ENCODE data around the gene TSSC4. TPM values are rescaled to one million over a fixed set of nuclear protein-coding genes. Genes with fewer than 3 reads are reported as not detected.

Gene TSSC4
- polyA plus RNA-seq, 12 donors: 15.1 to 29.2 (median 17.7) TPM; not detected in 1

DNA sequence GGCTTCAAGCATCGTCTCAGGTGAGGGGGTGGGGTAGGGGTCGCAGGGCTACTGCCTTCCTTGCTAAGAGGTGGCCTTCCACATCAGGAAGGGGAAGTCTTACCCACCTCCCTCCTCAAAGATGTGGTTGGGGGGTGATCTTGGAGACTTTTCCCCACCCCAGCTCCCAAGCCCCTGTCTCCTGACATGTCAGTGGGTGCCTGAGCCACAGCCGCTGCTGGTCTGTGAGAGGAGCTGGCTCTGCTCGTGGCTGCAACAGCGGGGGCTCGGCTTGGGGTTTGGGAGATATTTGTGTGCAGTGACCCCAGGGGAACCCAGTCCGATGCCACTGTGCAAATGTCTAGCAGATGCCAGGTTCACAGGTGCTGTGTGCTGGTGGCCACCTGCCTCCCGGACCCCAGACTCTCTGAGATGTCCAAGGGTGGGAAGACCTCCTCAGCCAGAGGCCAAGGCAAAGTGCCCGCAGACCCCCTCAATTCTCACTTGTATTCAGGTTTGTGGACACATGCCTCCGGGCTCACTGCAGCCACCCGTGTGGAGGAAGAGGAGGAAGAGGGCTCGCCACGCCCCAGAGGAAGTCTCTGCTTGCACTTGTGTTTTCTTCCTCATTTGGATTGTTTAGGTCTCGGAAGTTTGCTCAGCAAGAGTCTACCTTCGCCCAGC lies 46.2 kb downstream of the TSSC4 start:
- DNase-seq: no peak

DNA sequence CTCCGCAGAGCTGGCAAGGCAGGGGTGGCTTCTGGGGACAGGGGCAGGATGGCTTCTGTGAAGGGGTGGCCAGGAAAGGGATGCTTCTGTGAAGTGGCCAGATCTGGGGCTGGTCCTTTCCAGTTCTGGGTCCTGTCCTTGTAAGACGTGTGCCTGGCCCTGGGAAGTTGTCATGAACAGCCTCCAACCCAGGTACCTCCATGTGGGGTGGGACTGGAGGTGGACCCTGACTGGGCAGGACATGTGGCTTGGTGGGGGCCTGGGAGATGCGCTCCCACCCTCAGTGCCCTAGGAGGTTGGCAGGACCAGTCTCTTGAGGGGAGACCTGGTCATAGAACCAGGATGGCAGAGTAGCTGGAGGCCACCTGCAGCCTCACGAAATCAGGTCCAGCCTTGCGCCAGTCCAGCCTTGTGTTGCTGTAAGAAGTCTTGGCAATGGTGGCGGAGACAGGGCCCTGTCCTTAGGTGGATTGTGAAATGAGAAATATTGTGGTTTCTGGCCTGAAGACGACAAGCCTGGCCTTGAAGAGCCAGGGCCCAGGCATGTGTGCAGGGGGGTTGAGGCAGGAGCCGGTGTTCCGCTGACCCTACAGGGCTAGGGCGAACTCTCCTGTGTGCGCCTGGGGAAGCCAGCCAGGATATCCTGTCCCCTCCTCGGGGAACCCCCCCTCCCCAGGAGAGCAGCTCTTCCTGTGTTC lies 46.9 kb downstream of the TSSC4 start:
- no peak for DNase-seq

DNA sequence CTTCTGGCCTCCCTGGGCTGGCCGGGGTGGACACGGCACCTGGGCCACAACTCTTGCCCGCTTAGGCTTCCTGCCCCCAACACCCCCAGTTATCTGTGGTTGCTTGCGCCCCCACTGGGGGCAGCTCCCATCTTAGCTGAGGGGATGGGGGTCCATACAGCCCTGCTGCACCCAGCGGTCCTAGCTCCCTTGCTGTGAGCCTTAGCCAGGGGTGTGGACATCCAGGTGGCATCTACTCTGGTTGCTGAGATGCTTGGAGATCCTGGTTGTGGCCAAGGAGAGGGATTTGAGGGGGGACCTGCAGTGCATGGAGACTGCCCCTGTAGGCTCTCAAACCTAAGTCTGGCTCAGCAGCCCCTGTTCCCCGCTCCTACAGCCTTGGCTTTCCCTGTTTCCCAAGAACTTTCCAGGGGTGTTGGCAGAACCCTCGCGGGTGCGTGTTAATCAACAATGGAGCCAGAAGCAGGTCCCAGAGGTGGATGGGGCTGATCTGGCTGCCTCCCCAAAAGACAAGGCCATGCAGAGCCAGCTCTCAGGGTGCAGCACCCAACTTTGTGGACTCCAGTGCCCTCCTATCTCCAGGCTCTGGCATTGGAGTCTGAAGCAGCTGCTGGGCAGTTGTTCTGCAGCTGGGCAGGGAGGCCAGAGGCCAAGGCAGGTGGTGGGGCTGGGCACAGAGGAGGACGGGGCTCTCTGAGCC lies 47.6 kb downstream of the TSSC4 start:
- no peak for DNase-seq

GRCh38 chr11:2448661-2449547 lies 48.4 kb downstream of the TSSC4 start:
- DNase-seq: no peak

DNA sequence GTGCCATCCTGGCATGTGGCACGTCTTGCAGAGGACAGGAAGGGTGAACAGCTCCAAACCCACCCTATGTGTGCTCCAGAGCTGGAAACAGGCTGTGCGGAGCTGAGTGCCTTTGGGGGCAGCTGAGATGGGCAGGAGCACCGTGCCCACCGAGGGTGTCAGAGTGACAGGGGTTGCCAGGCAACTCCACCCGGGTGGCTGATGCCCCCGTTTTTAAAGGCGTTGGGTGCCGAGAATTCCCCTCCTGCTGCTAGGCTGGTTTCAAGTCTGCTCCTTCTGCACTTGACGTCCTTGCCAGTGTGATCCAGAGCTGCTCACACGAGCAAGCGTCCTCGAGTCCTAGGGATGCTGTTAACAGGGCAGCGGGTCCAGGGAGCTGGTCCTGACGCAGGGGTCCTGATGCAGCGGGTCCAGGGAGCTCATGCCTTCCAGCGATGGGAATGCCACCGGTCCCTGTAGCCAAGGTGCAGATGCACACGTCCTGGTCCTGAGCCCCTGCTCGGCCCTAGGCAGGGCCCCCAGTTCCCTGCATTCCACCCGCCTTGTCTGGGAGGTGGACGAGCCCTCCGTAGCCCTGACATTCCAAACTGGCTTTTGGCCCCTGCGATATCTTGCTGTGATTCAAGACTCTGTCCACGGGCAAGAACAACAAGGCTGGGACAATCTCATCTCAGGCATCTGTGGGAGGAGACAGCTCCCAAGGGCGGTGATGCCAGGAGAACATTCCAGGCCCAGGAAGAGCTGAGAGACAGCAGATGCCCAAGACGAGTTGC lies 49.2 kb downstream of the TSSC4 start:
- no peak for DNase-seq

GRCh38 chr11:2450321-2451041 lies 49.9 kb downstream of the TSSC4 start:
- DNase-seq: no peak

DNA sequence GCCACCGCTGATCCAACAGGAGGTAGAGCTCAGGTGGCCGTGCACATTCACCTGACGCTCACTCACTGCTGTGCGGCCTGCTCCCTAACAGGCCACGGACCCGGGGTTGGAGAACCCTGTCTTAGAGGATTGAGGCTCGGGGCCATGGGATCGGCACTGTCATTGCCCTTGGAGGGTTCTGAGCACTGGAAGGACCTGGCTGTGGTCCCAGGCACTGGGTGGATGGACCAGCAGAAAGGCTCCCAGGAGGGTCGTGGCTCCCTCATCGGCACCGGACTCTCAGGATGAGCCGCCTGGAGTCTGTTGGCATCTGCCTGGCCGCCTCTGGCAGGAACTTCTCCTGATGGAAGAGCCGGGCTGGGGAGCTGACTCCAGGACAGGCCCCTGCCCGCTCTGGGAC lies 50.8 kb downstream of the TSSC4 start:
- no peak for DNase-seq

GRCh38 chr11:2451916-2452315 lies 51.4 kb downstream of the TSSC4 start:
- no peak for DNase-seq

GRCh38 chr11:2452321-2453012 lies 51.9 kb downstream of the TSSC4 start:
- DNase-seq: peak; percentile 18

GRCh38 chr11:2453436-2453835 lies 52.9 kb downstream of the TSSC4 start:
- no peak for DNase-seq

Other genes starting within 250 kb of the TSSC4 start
- gene INS, start 239.5 kb upstream of the TSSC4 start, polyA plus RNA-seq (ENCODE audit: insufficient read length in 12 of 12): not detected
- gene TH, start 228.9 kb upstream of the TSSC4 start, polyA plus RNA-seq (ENCODE audit: insufficient read length in 12 of 12): 1 to 10 TPM in 1 of 12 donors, under 1 TPM in 7, not detected in 4; 0.10 to 1.3 (median 0.51) TPM
- 1 to 10 TPM in 1 of 12 donors, under 1 TPM in 7, not detected in 4; 0.08 to 1.0 (median 0.15) TPM for gene ASCL2, start 130.2 kb upstream of the TSSC4 start, polyA plus RNA-seq (ENCODE audit: insufficient read length in 12 of 12)
- 1 to 10 TPM in 11 of 12 donors, not detected in 1; 1.0 to 9.1 (median 3.1) TPM for gene C11orf21, start 98.8 kb upstream of the TSSC4 start, polyA plus RNA-seq (ENCODE audit: insufficient read length in 12 of 12)
- gene TSPAN32, start 98.7 kb upstream of the TSSC4 start, polyA plus RNA-seq (ENCODE audit: insufficient read length in 12 of 12): 1 to 10 TPM in 10 of 12 donors, not detected in 2; 1.8 to 6.4 (median 3.9) TPM
- 100 to 1,000 TPM; 322 to 577 (median 435) TPM for gene CD81, start 23.4 kb upstream of the TSSC4 start, polyA plus RNA-seq (ENCODE audit: insufficient read length in 12 of 12)
- gene TRPM5, start 43.8 kb downstream of the TSSC4 start, polyA plus RNA-seq (ENCODE audit: insufficient read length in 12 of 12): under 1 TPM in 5 of 12 donors, not detected in 7; 0.03 to 0.08 (median 0.05) TPM
- gene KCNQ1, start 44.3 kb downstream of the TSSC4 start, polyA plus RNA-seq (ENCODE audit: insufficient read length in 12 of 12): 1 to 10 TPM in 10 of 12 donors, not detected in 2; 1.3 to 2.5 (median 2.0) TPM

All from muscle of arm (tissue), 12 donors.